IMR-90 (cell line): ENCODE results near the gene ELL. TPM values are rescaled to one million over a fixed set of nuclear protein-coding genes. Genes with fewer than 3 reads are reported as not detected.

Experiments used
- ATAC-seq: fragments of 200-7000 bp; cut with Tn5 transposase; 2 replicates; pipeline ENCODE4 v1.9.1; 2020; ENCODE audit warnings: low read depth, mild to moderate bottlenecking, moderate library complexity
- BruUV-seq: library from RNA; stranded (reverse); fragments of 400-500 nt; replicated peaks from 2 replicates; lab custom pipeline; 2021; lab: Mats Ljungman, UMichigan
- CTCF ChIA-PET: fragments of 300-600 bp; formaldehyde crosslinking; extraction: SDS; loops from one replicate; lab custom pipeline; 2021; ENCODE audit warnings: antibody characterized with exemption; lab: Yijun Ruan, JAX
- POLR2A ChIA-PET: fragments of 300-600 bp; sonication (Branson Sonifier 250); formaldehyde crosslinking; loops from one replicate; lab custom pipeline; 2022; ENCODE audit warnings: antibody characterized with exemption; ENCODE audit not compliant: unreplicated experiment; lab: Charles Lee
- DNase-seq: peaks from one replicate; pipeline ENCODE4 v3.0.0; 2013
- H2AFZ ChIP-seq: replicated peaks from 2 replicates; pipeline ENCODE3; 2013; ENCODE audit warnings: low read length, mild to moderate bottlenecking; ENCODE audit not compliant: poor library complexity
- H2AK5ac ChIP-seq: 2 replicates; pipeline ENCODE4 v1.6.1; 2013; ENCODE audit warnings: low read depth, low read length, inconsistent platforms
- H2AK9ac ChIP-seq: replicated peaks from 2 replicates; pipeline ENCODE3; 2013; ENCODE audit warnings: mild to moderate bottlenecking, low read depth, low read length, moderate library complexity; ENCODE audit not compliant: poor library complexity
- H2BK120ac ChIP-seq: 2 replicates; pipeline ENCODE4 v1.6.1; 2013; ENCODE audit warnings: low read depth, low read length, inconsistent platforms
- H2BK15ac ChIP-seq: 3 replicates; pipeline ENCODE4 v1.6.1; 2013; ENCODE audit warnings: low read depth, low read length, inconsistent platforms
- H2BK20ac ChIP-seq: 2 replicates; pipeline ENCODE4 v1.6.1; 2013; ENCODE audit warnings: low read depth, mild to moderate bottlenecking, inconsistent platforms, low read length, moderate library complexity
- H2BK5ac ChIP-seq: 2 replicates; pipeline ENCODE4 v1.6.1; 2013; ENCODE audit warnings: mild to moderate bottlenecking, low read depth, low read length, inconsistent platforms; ENCODE audit not compliant: poor library complexity, severe bottlenecking
- H3K14ac ChIP-seq: replicated peaks from 2 replicates; pipeline ENCODE4 v1.6.1; 2013; ENCODE audit warnings: low read depth, low read length, inconsistent platforms
- H3K18ac ChIP-seq: 2 replicates; pipeline ENCODE4 v1.6.1; 2013; ENCODE audit warnings: low read depth, low read length, control low read depth
- H3K23ac ChIP-seq: 2 replicates; pipeline ENCODE4 v1.6.1; 2013; ENCODE audit warnings: low read depth, low read length, inconsistent platforms
- H3K27ac ChIP-seq: 2 replicates; pipeline ENCODE4 v1.5.1; 2013; ENCODE audit warnings: mild to moderate bottlenecking, control low read depth, low read length; ENCODE audit not compliant: insufficient read depth
- H3K27me3 ChIP-seq: 2 replicates; pipeline ENCODE4 v1.6.1; 2013; ENCODE audit warnings: low read length; ENCODE audit not compliant: control insufficient read depth, insufficient read depth
- H3K36me3 ChIP-seq: 2 replicates; pipeline ENCODE4 v1.6.1; 2013; ENCODE audit warnings: low read length, mixed read lengths; ENCODE audit not compliant: control insufficient read depth, insufficient read depth
- H3K4ac ChIP-seq: 2 replicates; pipeline ENCODE4 v1.6.1; 2013; ENCODE audit warnings: low read depth, low read length, inconsistent platforms
- H3K4me1 ChIP-seq: 2 replicates; pipeline ENCODE4 v1.6.1; 2013; ENCODE audit warnings: low read length, mixed read lengths; ENCODE audit not compliant: control insufficient read depth, insufficient read depth
- H3K4me2 ChIP-seq: 2 replicates; pipeline ENCODE4 v1.6.1; 2013; ENCODE audit warnings: low read depth, mild to moderate bottlenecking, control low read depth, low read length, moderate library complexity
- H3K4me3 ChIP-seq: 2 replicates; pipeline ENCODE4 v1.5.1; 2013; ENCODE audit warnings: low read depth, mild to moderate bottlenecking, control low read depth, low read length, moderate library complexity; ENCODE audit not compliant: insufficient read depth
- H3K56ac ChIP-seq: 2 replicates; pipeline ENCODE4 v1.6.1; 2013; ENCODE audit warnings: low read length, inconsistent platforms; ENCODE audit not compliant: insufficient read depth; ENCODE audit errors: extremely low read depth
- H3K79me1 ChIP-seq, 2 experiments: 2 replicates each; pipeline ENCODE4 v1.6.1; 2013; ENCODE audit warnings: low read length in 2 of 2, inconsistent platforms in 1 of 2, low read depth in 1 of 2
- H3K9ac ChIP-seq: 2 replicates; pipeline ENCODE4 v1.6.1; 2013; ENCODE audit warnings: low read depth, low read length, control low read depth
- H3K9me1 ChIP-seq: 2 replicates; pipeline ENCODE4 v1.6.1; 2013; ENCODE audit warnings: low read length, inconsistent platforms; ENCODE audit not compliant: insufficient read depth
- H3K9me3 ChIP-seq: 2 replicates; pipeline ENCODE4 v1.6.1; 2013; ENCODE audit warnings: low read length; ENCODE audit not compliant: control insufficient read depth, insufficient read depth
- H4K20me1 ChIP-seq: 2 replicates; pipeline ENCODE4 v1.6.1; 2013; ENCODE audit warnings: low read length, inconsistent platforms; ENCODE audit not compliant: insufficient read depth
- H4K5ac ChIP-seq: 2 replicates; pipeline ENCODE4 v1.6.1; 2013; ENCODE audit warnings: mild to moderate bottlenecking, low read depth, low read length, control low read depth
- H4K8ac ChIP-seq, 2 experiments: 2 replicates each; pipeline ENCODE4 v1.6.1; 2013; ENCODE audit warnings: low read depth in 2 of 2, low read length in 2 of 2, control low read depth in 1 of 2, inconsistent platforms in 1 of 2
- H4K91ac ChIP-seq: 2 replicates; pipeline ENCODE4 v1.6.1; 2013; ENCODE audit warnings: low read depth, low read length, inconsistent platforms; ENCODE audit not compliant: insufficient read depth
- MAZ ChIP-seq: IDR thresholded peaks from 2 replicates; pipeline ENCODE4 v1.6.1; 2012; ENCODE audit warnings: low read depth, mild to moderate bottlenecking, low read length, improper control_type of control experiment, moderate library complexity, borderline replicate concordance
- POLR2A ChIP-seq: IDR thresholded peaks from 2 replicates; pipeline ENCODE4 v1.6.1; 2012; ENCODE audit warnings: mild to moderate bottlenecking, low read depth, low read length
- WGBS, 2 experiments: methylation state at CpG; one replicate each; pipeline versions ENCODE4 v1.1.5 to v1.1.7; 2013; ENCODE audit warnings: missing lambda C conversion rate in 2 of 2; ENCODE audit not compliant: insufficient read length in 1 of 2; ENCODE audit errors: extremely low coverage in 2 of 2; 5-methylcytosine and 5-hydroxymethylcytosine counted together
- dilution Hi-C: fragments of 300-500 bp; cut with HindIII; formaldehyde crosslinking; loops from one replicate; pipeline ENCODE4 v1.14.3; 2018; ENCODE audit warnings: low sequenced_read_pairs; ENCODE audit not compliant: unreplicated experiment
- in situ Hi-C: fragments of 300-500 bp; cut with MboI; formaldehyde crosslinking; loops from 3 replicates; pipeline ENCODE4 v1.14.3; 2019; ENCODE audit warnings: low sequenced_read_pairs, inconsistent platforms, mixed read lengths
- intact Hi-C: fragments of 100-400 bp; cut with micrococcal nuclease; formaldehyde crosslinking; loops from 2 replicates; pipeline ENCODE4 v1.10.0; 2022
- polyA plus RNA-seq, 3 experiments: library from polyadenylated mRNA; depleted of rRNA; stranded (reverse); fragments of >200 nt; gene quantifications; 2 replicates each; pipeline ENCODE4 v1.2.3, GENCODE V29; 2012; ENCODE audit warnings: low replicate concordance in 1 of 3
- total RNA-seq: library from RNA; depleted of rRNA; stranded (reverse); fragments of >200 nt; gene quantifications from 2 replicates; pipeline ENCODE4 v1.2.3, GENCODE V29; 2012

Gene ELL
- total and polyA plus RNA-seq, 2 of the 4 experiments (the other 2 are of a cell fraction) = 6.3 to 13.1 TPM

DNA sequence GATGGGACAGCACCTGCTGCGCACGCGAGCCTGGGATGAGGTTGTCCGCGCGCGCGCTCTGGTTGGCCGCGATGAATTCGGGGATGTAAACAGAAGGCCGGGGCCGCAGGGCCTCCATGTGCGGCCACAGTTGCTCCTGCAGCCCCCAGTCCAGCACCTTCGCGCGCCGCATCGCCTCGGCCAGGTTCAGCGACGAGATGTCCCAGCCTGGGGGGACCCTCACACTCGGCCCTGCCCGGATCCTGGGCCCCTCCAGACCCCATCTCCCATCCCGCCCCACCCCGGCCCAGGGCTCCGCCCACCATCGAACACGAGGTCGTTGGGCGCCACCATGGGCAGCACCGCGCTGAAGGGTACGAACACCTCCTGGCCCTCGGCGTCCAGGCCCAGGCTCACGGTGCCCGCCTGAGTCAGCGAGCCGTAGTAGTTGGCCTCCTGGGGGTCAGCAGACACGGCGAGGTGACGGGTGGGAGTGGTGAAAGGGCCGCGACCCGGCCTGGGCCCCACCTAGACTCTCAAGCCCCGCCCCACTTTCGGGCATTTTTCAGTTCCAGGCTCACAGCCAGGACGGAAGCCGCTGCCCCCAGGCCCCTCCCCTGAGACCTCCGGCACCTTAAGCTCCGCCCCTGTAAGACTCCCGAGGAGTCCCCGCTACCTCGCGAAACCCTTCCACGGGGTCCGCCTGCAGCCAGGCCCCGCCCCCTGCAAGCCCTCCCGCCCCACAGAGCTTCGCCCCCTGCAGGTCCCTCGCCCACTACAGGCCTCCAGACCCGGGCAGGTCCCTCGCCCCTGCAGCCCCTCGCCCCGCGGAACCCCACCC is 85.0 kb downstream of the ELL start:
- Histone ChIP-seq H4K8ac (peak overlapping the region in 1 of 2 experiments; percentile 88; a peak in 1 of 4 replicates), H3K79me1 (peaks cover 2 to 19% of the 10 kb centered on the region in 2 experiments; a peak in 2 of 4 replicates)

More for the DNA sequence above, 85.0 kb downstream of the ELL start:
- Histone ChIP-seq H2BK5ac (no peak overlapping the region), H3K23ac (peak overlapping the region; percentile 34; the same call in 1 of the 2 replicates), H2AK9ac (peak overlapping the region; percentile 98), H3K36me3 (peaks cover 15% of the 10 kb centered on the region; the same call in 1 of the 2 replicates), H2BK120ac (no peak overlapping the region), H3K18ac (no peak overlapping the region), H3K9me3 (no peaks in the 10 kb centered on the region), H3K27ac (no peak overlapping the region; the same call in 1 of the 2 replicates), H3K4me3 (peak overlapping the region; percentile 50), H3K14ac (peak overlapping the region; percentile 69; the same call in 1 of the 2 replicates), H2AFZ (peak overlapping the region; percentile 92), H3K9ac (peak overlapping the region; percentile 39; the same call in 1 of the 2 replicates), H2BK15ac (peak overlapping the region; percentile 88; the same call in 1 of the 3 replicates), H3K4me2 (peak overlapping the region; percentile 89), H3K56ac (no peak overlapping the region), H3K27me3 (no peaks in the 10 kb centered on the region), H2BK20ac (no peak overlapping the region), H3K4ac (peak overlapping the region; percentile 78), H3K9me1 (peaks cover 6% of the 10 kb centered on the region; the same call in 1 of the 2 replicates), H4K20me1 (peaks cover 50% of the 10 kb centered on the region), H3K4me1 (peaks cover 23% of the 10 kb centered on the region; the same call in 1 of the 2 replicates), H4K5ac (peak overlapping the region; percentile 91), H4K91ac (peak overlapping the region; percentile 83), H2AK5ac (peak overlapping the region; percentile 98)
- DNase-seq (peak; percentile 69), ATAC-seq (peak; percentile 70)
- intact Hi-C loops (no loop called here), dilution Hi-C loops (no loop called here), in situ Hi-C loops (no loop called here)
- 42% methylated on average over 34 of the region's 67 CpGs; no CpG with 5 or more reads in 1 of the 2 experiments for WGBS, 2 experiments
- BruUV-seq = no TSS peak
- ChIA-PET CTCF (no interaction called here), POLR2A (no interaction called here)
- no peak for TF ChIP-seq POLR2A
- peak; percentile 54; the same call in 1 of the 2 replicates for TF ChIP-seq MAZ
